Astrocyte (in vitro differentiated cells and primary cell): ENCODE data around the gene EVI5L. TPM values are rescaled to one million over a fixed set of nuclear protein-coding genes. Genes with fewer than 3 reads are reported as not detected.

Experiments
- DNase-seq: peaks from one replicate; pipeline ENCODE4 v3.0.0-alpha.2; 2010; ENCODE audit warnings: low read depth
- FAIRE-seq: peaks from 2 replicates; lab custom pipeline; 2011; peaks lifted over from hg19 to GRCh38; lab: Jason Lieb, UNC
- H2AFZ ChIP-seq: 2 replicates; pipeline ENCODE4 v1.6.0; 2012; ENCODE audit warnings: low read depth, low read length, inconsistent platforms
- H3K27ac ChIP-seq: 2 replicates; pipeline ENCODE4 v1.5.1; 2011; ENCODE audit warnings: low read depth, low read length, inconsistent platforms
- H3K27me3 ChIP-seq: 2 replicates; pipeline ENCODE4 v1.6.0; 2011; ENCODE audit warnings: low read length, inconsistent platforms; ENCODE audit not compliant: insufficient read depth
- H3K36me3 ChIP-seq: 2 replicates; pipeline ENCODE4 v1.5.1; 2011; ENCODE audit warnings: low read length, inconsistent platforms; ENCODE audit not compliant: insufficient read depth
- H3K4me1 ChIP-seq: 2 replicates; pipeline ENCODE4 v1.5.1; 2011; ENCODE audit warnings: low read length, inconsistent platforms; ENCODE audit not compliant: insufficient read depth
- H3K4me2 ChIP-seq: 2 replicates; pipeline ENCODE4 v1.6.0; 2012; ENCODE audit warnings: low read length, inconsistent platforms
- H3K4me3 ChIP-seq: 2 replicates; pipeline ENCODE4 v1.5.1; 2011; ENCODE audit warnings: low read depth, mild to moderate bottlenecking, low read length, inconsistent platforms; ENCODE audit not compliant: insufficient read depth
- H3K79me2 ChIP-seq: 2 replicates; pipeline ENCODE4 v1.6.0; 2012; ENCODE audit warnings: mild to moderate bottlenecking, low read length, inconsistent platforms; ENCODE audit not compliant: insufficient read depth
- H3K9ac ChIP-seq: 2 replicates; pipeline ENCODE4 v1.6.0; 2012; ENCODE audit warnings: mild to moderate bottlenecking, low read length, inconsistent platforms
- H3K9me3 ChIP-seq: 2 replicates; pipeline ENCODE4 v1.5.1; 2012; ENCODE audit warnings: low read depth, mild to moderate bottlenecking, low read length, inconsistent platforms; ENCODE audit not compliant: insufficient read depth
- H4K20me1 ChIP-seq: 2 replicates; pipeline ENCODE4 v1.6.0; 2012; ENCODE audit warnings: low read length, inconsistent platforms; ENCODE audit not compliant: insufficient read depth
- H3K27ac Mint-ChIP-seq: one replicate; pipeline ENCODE4 v1.8.0; 2021; ENCODE audit warnings: mild to moderate bottlenecking, mixed read lengths; ENCODE audit not compliant: unreplicated experiment
- H3K27me3 Mint-ChIP-seq: one replicate; pipeline ENCODE4 v1.8.0; 2021; ENCODE audit warnings: low read depth, mixed read lengths; ENCODE audit not compliant: unreplicated experiment
- H3K36me3 Mint-ChIP-seq: one replicate; pipeline ENCODE4 v1.8.0; 2021; ENCODE audit warnings: low read depth, mixed read lengths; ENCODE audit not compliant: unreplicated experiment
- H3K4me1 Mint-ChIP-seq: one replicate; pipeline ENCODE4 v1.8.0; 2021; ENCODE audit warnings: low read depth, mixed read lengths; ENCODE audit not compliant: unreplicated experiment
- H3K4me3 Mint-ChIP-seq: one replicate; pipeline ENCODE4 v1.8.0; 2021; ENCODE audit warnings: mild to moderate bottlenecking, moderate library complexity, mixed read lengths; ENCODE audit not compliant: unreplicated experiment
- H3K9me3 Mint-ChIP-seq: one replicate; pipeline ENCODE4 v1.8.0; 2021; ENCODE audit warnings: mild to moderate bottlenecking, mixed read lengths; ENCODE audit not compliant: unreplicated experiment
- EZH2 ChIP-seq: IDR thresholded peaks from 2 replicates; pipeline ENCODE4 v1.6.1; 2012; ENCODE audit warnings: mild to moderate bottlenecking, low read length, inconsistent platforms; ENCODE audit not compliant: insufficient read depth
- total RNA-seq: library from RNA; stranded (reverse); gene quantifications from 2 replicates; pipeline ENCODE4 v1.2.1, GENCODE V29; 2021
- TF ChIP-seq, protein P1 (sequence below): IDR thresholded peaks from 2 replicates; pipeline ENCODE4 v1.5.1; 2011; ENCODE audit warnings: low read depth, mild to moderate bottlenecking, inconsistent platforms, low read length, moderate library complexity; ENCODE audit not compliant: insufficient read depth

Gene EVI5L
- total RNA-seq, 1 donor from 2014 or later, result 22.1 TPM

DNA sequence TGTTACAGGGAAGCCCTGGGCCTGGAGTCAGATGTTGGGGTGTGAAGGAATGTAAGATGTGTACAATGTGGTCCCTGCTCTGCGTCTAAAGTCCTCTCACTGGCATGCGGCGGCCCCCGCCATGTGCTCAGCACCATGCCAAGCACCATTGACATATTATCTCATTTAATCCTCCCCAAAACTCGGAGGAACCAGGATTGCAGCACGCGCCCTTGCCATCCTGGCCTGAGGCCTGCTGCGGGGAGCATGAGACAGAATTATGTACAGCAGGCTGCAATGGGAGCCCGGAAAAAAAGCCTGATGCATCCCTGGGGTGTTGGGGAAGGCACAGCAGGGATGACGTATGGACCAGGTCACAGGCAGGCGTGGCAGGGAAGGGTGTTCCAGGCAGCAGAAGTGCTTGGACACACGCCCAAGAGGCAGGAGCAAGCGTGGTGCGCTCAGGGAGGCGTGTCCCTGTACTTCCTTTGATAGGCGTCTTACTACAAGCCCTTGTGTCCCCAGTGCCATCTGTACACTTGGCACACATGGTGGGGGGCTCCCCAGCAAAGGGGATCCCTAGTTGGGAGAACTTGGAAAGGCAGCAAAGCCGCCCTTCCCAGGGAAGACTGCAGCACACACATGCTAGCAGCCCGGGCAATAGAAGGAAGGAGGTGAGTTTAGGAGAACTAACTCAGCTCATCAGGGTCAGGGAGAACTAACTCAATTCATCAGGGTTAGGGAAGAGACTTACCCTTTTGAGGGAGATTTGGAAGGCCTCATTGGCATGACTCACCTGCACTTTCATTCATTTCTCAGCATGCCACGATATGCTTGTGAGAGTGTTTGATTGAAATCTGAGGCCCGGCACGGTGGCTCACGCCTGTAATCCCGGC, 3.4 kb downstream of the EVI5L start:
- Mint-ChIP-seq H3K36me3 (no peaks in the 10 kb centered on the region), H3K4me1 (peaks cover 16% of the 10 kb centered on the region), H3K4me3 (no peak overlapping the region), H3K9me3 (no peaks in the 10 kb centered on the region), H3K27me3 (peaks cover 5% of the 10 kb centered on the region), H3K27ac (peak overlapping the region; percentile 10)
- peaks cover 17% of the 10 kb centered on the region for H3K79me2 ChIP-seq
- H3K9ac ChIP-seq, result no peak overlapping the region
- H3K36me3 ChIP-seq, result no peaks in the 10 kb centered on the region
- DNase-seq (peak; percentile 47), FAIRE-seq (no peak)
- H3K4me2 ChIP-seq, result peak overlapping the region; percentile 25
- no peaks in the 10 kb centered on the region for H3K27me3 ChIP-seq
- peaks cover 39% of the 10 kb centered on the region for H4K20me1 ChIP-seq
- TF ChIP-seq, protein P1, sequence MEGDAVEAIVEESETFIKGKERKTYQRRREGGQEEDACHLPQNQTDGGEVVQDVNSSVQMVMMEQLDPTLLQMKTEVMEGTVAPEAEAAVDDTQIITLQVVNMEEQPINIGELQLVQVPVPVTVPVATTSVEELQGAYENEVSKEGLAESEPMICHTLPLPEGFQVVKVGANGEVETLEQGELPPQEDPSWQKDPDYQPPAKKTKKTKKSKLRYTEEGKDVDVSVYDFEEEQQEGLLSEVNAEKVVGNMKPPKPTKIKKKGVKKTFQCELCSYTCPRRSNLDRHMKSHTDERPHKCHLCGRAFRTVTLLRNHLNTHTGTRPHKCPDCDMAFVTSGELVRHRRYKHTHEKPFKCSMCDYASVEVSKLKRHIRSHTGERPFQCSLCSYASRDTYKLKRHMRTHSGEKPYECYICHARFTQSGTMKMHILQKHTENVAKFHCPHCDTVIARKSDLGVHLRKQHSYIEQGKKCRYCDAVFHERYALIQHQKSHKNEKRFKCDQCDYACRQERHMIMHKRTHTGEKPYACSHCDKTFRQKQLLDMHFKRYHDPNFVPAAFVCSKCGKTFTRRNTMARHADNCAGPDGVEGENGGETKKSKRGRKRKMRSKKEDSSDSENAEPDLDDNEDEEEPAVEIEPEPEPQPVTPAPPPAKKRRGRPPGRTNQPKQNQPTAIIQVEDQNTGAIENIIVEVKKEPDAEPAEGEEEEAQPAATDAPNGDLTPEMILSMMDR, result no peak
- TF ChIP-seq EZH2, result no peak
- no peak overlapping the region for H3K27ac ChIP-seq
- peaks cover 19% of the 10 kb centered on the region for H3K4me1 ChIP-seq
- no peak overlapping the region for H2AFZ ChIP-seq
- no peaks in the 10 kb centered on the region for H3K9me3 ChIP-seq
- no peak overlapping the region for H3K4me3 ChIP-seq

DNA sequence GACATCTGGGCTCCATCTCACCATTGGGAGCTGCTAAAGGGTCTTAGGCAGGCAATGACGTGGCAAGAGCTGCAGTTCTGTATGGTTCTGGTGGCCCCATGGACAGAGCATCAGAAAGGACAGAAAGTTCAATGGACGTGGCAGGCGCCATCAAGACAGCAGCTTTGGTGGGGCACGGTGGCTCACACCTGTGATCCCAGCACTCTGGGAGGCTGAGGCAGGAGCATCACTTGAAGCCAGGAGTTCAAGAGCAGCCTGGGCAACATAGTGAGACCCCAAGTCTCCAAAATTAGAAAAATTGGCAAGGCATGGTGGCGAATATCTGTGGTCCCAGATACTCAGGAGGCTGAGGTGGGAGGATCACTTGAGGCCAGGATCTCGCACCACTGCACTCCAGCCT, 9.5 kb downstream of the EVI5L start:
- no peak for DNase-seq
- no peaks in the 10 kb centered on the region for H3K36me3 ChIP-seq
- no peaks in the 10 kb centered on the region for H3K9me3 Mint-ChIP-seq
- H4K20me1 ChIP-seq, result peaks cover 31% of the 10 kb centered on the region
- peaks cover 8% of the 10 kb centered on the region for H3K4me1 ChIP-seq
- peaks cover 2% of the 10 kb centered on the region for H3K4me1 Mint-ChIP-seq
- FAIRE-seq, result no peak
- peaks cover 4% of the 10 kb centered on the region for H3K36me3 Mint-ChIP-seq
- no peak overlapping the region for H3K4me2 ChIP-seq
- no peaks in the 10 kb centered on the region for H3K27me3 Mint-ChIP-seq
- no peak overlapping the region for H2AFZ ChIP-seq
- H3K9ac ChIP-seq, result no peak overlapping the region
- H3K27ac Mint-ChIP-seq, result no peak overlapping the region
- no peak overlapping the region for H3K4me3 Mint-ChIP-seq
- peaks cover 22% of the 10 kb centered on the region for H3K79me2 ChIP-seq
- H3K9me3 ChIP-seq, result no peaks in the 10 kb centered on the region
- H3K27ac ChIP-seq, result no peak overlapping the region
- TF ChIP-seq, protein P1, result no peak
- no peak for TF ChIP-seq EZH2
- no peaks in the 10 kb centered on the region for H3K27me3 ChIP-seq
- no peak overlapping the region for H3K4me3 ChIP-seq

DNA sequence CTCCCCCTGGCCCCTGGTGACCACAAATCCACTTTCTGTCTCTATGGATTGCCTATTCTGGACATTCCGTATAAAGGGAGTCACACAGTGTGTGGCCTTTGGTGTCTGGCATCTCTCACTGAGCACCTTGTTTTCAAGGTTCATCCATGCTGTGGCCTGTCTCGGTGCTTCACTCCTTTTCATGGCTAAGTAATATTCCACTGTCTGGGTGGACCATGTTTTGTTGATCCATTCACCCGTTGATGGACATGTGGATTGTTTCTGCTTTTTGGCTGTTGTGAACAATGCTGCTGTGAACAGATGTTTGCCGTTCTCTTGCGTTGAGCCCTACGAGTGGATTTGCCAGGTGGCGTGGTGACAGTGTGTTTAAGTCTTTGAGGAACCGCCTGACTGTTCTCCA, 10.6 kb downstream of the EVI5L start:
- no peak overlapping the region for H3K4me3 Mint-ChIP-seq
- no peaks in the 10 kb centered on the region for H3K9me3 ChIP-seq
- FAIRE-seq, result no peak
- H3K36me3 Mint-ChIP-seq, result peaks cover 4% of the 10 kb centered on the region
- no peak overlapping the region for H3K27ac Mint-ChIP-seq
- H3K4me3 ChIP-seq, result no peak overlapping the region
- H3K4me1 Mint-ChIP-seq, result peaks cover 2% of the 10 kb centered on the region
- H3K9me3 Mint-ChIP-seq, result no peaks in the 10 kb centered on the region
- H3K79me2 ChIP-seq, result peaks cover 14% of the 10 kb centered on the region
- H3K27me3 Mint-ChIP-seq, result no peaks in the 10 kb centered on the region
- no peak for DNase-seq
- peaks cover 8% of the 10 kb centered on the region for H3K4me1 ChIP-seq
- H3K27ac ChIP-seq, result no peak overlapping the region
- no peak overlapping the region for H2AFZ ChIP-seq
- peaks cover 39% of the 10 kb centered on the region for H4K20me1 ChIP-seq
- no peak overlapping the region for H3K9ac ChIP-seq
- H3K36me3 ChIP-seq, result no peaks in the 10 kb centered on the region
- no peak for TF ChIP-seq EZH2
- TF ChIP-seq, protein P1, result no peak
- H3K27me3 ChIP-seq, result no peaks in the 10 kb centered on the region
- H3K4me2 ChIP-seq, result no peak overlapping the region
